Measurements from ENCODE around the gene RAB7B. TPM values are rescaled to one million over a fixed set of nuclear protein-coding genes. Genes with fewer than 3 reads are reported as not detected.

The RAB7B gene
- total and polyA plus RNA-seq, 9 of the 15 experiments (the other 6 are each of a cell fraction or from before 2014, with no cell fraction given) = 0.03 to 0.29 (median 0.07) TPM; not detected in 4

DNA sequence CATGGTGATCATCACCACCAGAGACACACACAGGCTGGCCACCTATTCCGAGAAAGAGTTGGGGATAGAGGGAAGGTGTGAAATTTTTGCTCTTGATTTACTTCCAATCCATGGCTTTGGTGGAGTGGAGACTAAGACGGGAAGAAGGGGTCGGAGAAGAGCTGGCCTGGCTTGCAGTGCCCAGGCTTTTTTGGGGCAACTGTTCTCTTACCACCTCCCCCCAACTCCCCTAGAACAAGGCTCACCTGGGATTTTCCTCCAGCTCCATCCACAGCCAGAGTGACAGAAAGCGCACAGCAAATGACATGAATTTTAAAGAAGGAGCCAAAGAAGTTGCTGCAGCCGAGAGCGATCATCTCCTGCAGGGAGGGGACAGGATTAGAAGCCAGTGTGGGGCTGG is 75.9 kb downstream of the RAB7B start:
- no peak overlapping the region for H3K4me3 ChIP-seq
- no peak for DNase-seq (ENCODE audit: extremely low read depth in 1 of 4, low spot score in 3 of 4)
- FAIRE-seq = no peak
- no peak overlapping the region for H3K9ac ChIP-seq (ENCODE audit: insufficient read depth in 1 of 2, low read depth in 2 of 2, low read length in 2 of 2)
- H3K27me3 ChIP-seq (ENCODE audit: control insufficient read depth in 2 of 2, insufficient read depth in 2 of 2, low read length in 2 of 2) = peaks cover 43 to 88% of the 10 kb centered on the region in 2 experiments
- in situ Hi-C loops (cut with MboI) (loop anchor here (5.0 to 10.0 kb wide), 2 partner anchors 135 to 178 kb away; no protein-coding TSS in a partner anchor), intact Hi-C loops (cut with micrococcal nuclease) (no loop called here)
- H3K4me1 ChIP-seq (replicated peaks in 1 of 2; ENCODE audit: control insufficient read depth in 2 of 2, insufficient read depth in 2 of 2, low read length in 2 of 2) = peaks cover 4 to 13% of the 10 kb centered on the region in 2 experiments; a peak in 3 of 5 replicates
- H3K36me3 ChIP-seq (ENCODE audit: control insufficient read depth, insufficient read depth, low read length) = no peaks in the 10 kb centered on the region
- H3K79me2 ChIP-seq (ENCODE audit: control insufficient read depth, insufficient read depth, low read length) = no peaks in the 10 kb centered on the region
- ChIA-PET POLR2A (interaction anchor here (0.6 to 0.7 kb wide), 3 partner anchors 36 to 1775 kb away, joined by 3 to 5 read pairs (median 4); no protein-coding TSS in a partner anchor), CTCF (ENCODE audit: low intra/inter-chr PET ratio) (no interaction called here)
- ATAC-seq = no peak
- peaks cover 5% of the 10 kb centered on the region for H3K9me1 ChIP-seq (ENCODE audit: control insufficient read depth, insufficient read depth, low read length)
- TF ChIP-seq, protein P1, sequence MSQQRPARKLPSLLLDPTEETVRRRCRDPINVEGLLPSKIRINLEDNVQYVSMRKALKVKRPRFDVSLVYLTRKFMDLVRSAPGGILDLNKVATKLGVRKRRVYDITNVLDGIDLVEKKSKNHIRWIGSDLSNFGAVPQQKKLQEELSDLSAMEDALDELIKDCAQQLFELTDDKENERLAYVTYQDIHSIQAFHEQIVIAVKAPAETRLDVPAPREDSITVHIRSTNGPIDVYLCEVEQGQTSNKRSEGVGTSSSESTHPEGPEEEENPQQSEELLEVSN (IDR thresholded peaks at IDR 0.05; ENCODE audit: borderline replicate concordance in 1 of 2, extremely low read depth in 1 of 2, insufficient read depth in 1 of 2, insufficient read length in 1 of 2, low read depth in 1 of 2, low read length in 1 of 2, poor library complexity in 1 of 2, severe bottlenecking in 1 of 2) = no peak
- TF ChIP-seq KAT2B (IDR thresholded peaks at IDR 0.05; ENCODE audit: low read depth, low read length) (no peak), RHOXF2B (CRISPR knock-in tag; conservative IDR thresholded peaks at IDR 0.05) (no peak)
- peaks cover 13% of the 10 kb centered on the region; the same call in 1 of the 2 replicates for H4K20me1 ChIP-seq (replicated peaks; ENCODE audit: control insufficient read depth, insufficient read depth, low read length)
- H3K4me2 ChIP-seq (ENCODE audit: insufficient read depth, low read length) = no peak overlapping the region
- BruUV-seq (replicated peaks) = no TSS peak
- H3K9me3 ChIP-seq (replicated peaks; ENCODE audit: control insufficient read depth, insufficient read depth, low read depth, low read length) = no peaks in the 10 kb centered on the region
- WGBS (ENCODE audit: insufficient coverage, low coverage, missing lambda C conversion rate) = 5% methylated on average over 6 of the region's 6 CpGs
- H2AFZ ChIP-seq (ENCODE audit: low read depth, low read length) = no peak overlapping the region
- no peak overlapping the region for H3K27ac ChIP-seq (ENCODE audit: extremely low read depth, low read depth, low read length)

Other genes with a start within 250 kb of the RAB7B start
Only the 7 nearest of the 9 such genes appear.
- 6.8 and 7.7 TPM in 2 replicates for gene SLC41A1, start 190.2 kb downstream of the RAB7B start, total RNA-seq (2014; rRNA removed)
- 13.4 and 13.5 TPM in 2 replicates for gene SLC41A1, start 190.2 kb downstream of the RAB7B start, total RNA-seq (2014; rRNA removed; fragmentation: Illumina TruSeq; extraction: Trizol)
- gene SLC41A1, start 190.2 kb downstream of the RAB7B start, total RNA-seq (2015; rRNA removed; fragmentation: Illumina TruSeq; extraction: Trizol) = 8.0 and 8.4 TPM in 2 replicates
- gene SLC41A1, start 190.2 kb downstream of the RAB7B start, total RNA-seq (2021) = 17.2 and 20.5 TPM in 2 replicates
- gene SLC41A1, start 190.2 kb downstream of the RAB7B start, polyA plus RNA-seq (2011; rRNA removed) = 23.2 and 29.3 TPM in 2 replicates
- 21.0 and 26.8 TPM in 2 replicates for gene SLC41A1, start 190.2 kb downstream of the RAB7B start, polyA plus RNA-seq (2014; fragmentation: Illumina TruSeq; extraction: Trizol)
- 1 to 10 TPM; 4.1 to 5.5 TPM for gene SLC41A1, start 190.2 kb downstream of the RAB7B start, polyA plus RNA-seq (2014; fragmentation: Nextera tagmentation; extraction: Ambion mirVana)
- gene SLC41A1, start 190.2 kb downstream of the RAB7B start, polyA plus RNA-seq (2014; rRNA removed) = 11.4 and 12.2 TPM in 2 replicates
- not detected in 2 replicates for gene PM20D1, start 153.3 kb downstream of the RAB7B start, total RNA-seq (2014; rRNA removed)
- gene PM20D1, start 153.3 kb downstream of the RAB7B start, total RNA-seq (2014; rRNA removed; fragmentation: Illumina TruSeq; extraction: Trizol) = not detected in 2 replicates
- not detected in 2 replicates for gene PM20D1, start 153.3 kb downstream of the RAB7B start, total RNA-seq (2015; rRNA removed; fragmentation: Illumina TruSeq; extraction: Trizol)
- not detected in 2 replicates for gene PM20D1, start 153.3 kb downstream of the RAB7B start, total RNA-seq (2021)
- not detected in 2 replicates for gene PM20D1, start 153.3 kb downstream of the RAB7B start, polyA plus RNA-seq (2011; rRNA removed)
- gene PM20D1, start 153.3 kb downstream of the RAB7B start, polyA plus RNA-seq (2014; fragmentation: Illumina TruSeq; extraction: Trizol) = not detected in 2 replicates
- gene PM20D1, start 153.3 kb downstream of the RAB7B start, polyA plus RNA-seq (2014; fragmentation: Nextera tagmentation; extraction: Ambion mirVana) = not detected
- not detected in 2 replicates for gene PM20D1, start 153.3 kb downstream of the RAB7B start, polyA plus RNA-seq (2014; rRNA removed)
- not detected in 2 replicates for gene SLC26A9, start 59.9 kb downstream of the RAB7B start, total RNA-seq (2014; rRNA removed)
- not detected in 2 replicates for gene SLC26A9, start 59.9 kb downstream of the RAB7B start, total RNA-seq (2014; rRNA removed; fragmentation: Illumina TruSeq; extraction: Trizol)
- gene SLC26A9, start 59.9 kb downstream of the RAB7B start, total RNA-seq (2015; rRNA removed; fragmentation: Illumina TruSeq; extraction: Trizol) = not detected in 2 replicates
- not detected in 2 replicates for gene SLC26A9, start 59.9 kb downstream of the RAB7B start, total RNA-seq (2021)
- not detected in 2 replicates for gene SLC26A9, start 59.9 kb downstream of the RAB7B start, polyA plus RNA-seq (2011; rRNA removed)
- gene SLC26A9, start 59.9 kb downstream of the RAB7B start, polyA plus RNA-seq (2014; fragmentation: Illumina TruSeq; extraction: Trizol) = 0.03 TPM in 1 of 2 replicates, not detected in the other
- gene SLC26A9, start 59.9 kb downstream of the RAB7B start, polyA plus RNA-seq (2014; fragmentation: Nextera tagmentation; extraction: Ambion mirVana) = not detected
- gene SLC26A9, start 59.9 kb downstream of the RAB7B start, polyA plus RNA-seq (2014; rRNA removed) = not detected in 2 replicates
- gene CTSE, start 20.5 kb upstream of the RAB7B start, total RNA-seq (2014; rRNA removed) = not detected in 2 replicates
- gene CTSE, start 20.5 kb upstream of the RAB7B start, total RNA-seq (2014; rRNA removed; fragmentation: Illumina TruSeq; extraction: Trizol) = 0.06 TPM in 1 of 2 replicates, not detected in the other
- 0.08 TPM in 1 of 2 replicates, not detected in the other for gene CTSE, start 20.5 kb upstream of the RAB7B start, total RNA-seq (2015; rRNA removed; fragmentation: Illumina TruSeq; extraction: Trizol)
- gene CTSE, start 20.5 kb upstream of the RAB7B start, total RNA-seq (2021) = 0.18 and 0.20 TPM in 2 replicates
- gene CTSE, start 20.5 kb upstream of the RAB7B start, polyA plus RNA-seq (2011; rRNA removed) = 0.06 TPM in 1 of 2 replicates, not detected in the other
- 0.09 TPM in 1 of 2 replicates, not detected in the other for gene CTSE, start 20.5 kb upstream of the RAB7B start, polyA plus RNA-seq (2014; fragmentation: Illumina TruSeq; extraction: Trizol)
- under 1 TPM; 0.04 to 0.13 TPM for gene CTSE, start 20.5 kb upstream of the RAB7B start, polyA plus RNA-seq (2014; fragmentation: Nextera tagmentation; extraction: Ambion mirVana)
- gene CTSE, start 20.5 kb upstream of the RAB7B start, polyA plus RNA-seq (2014; rRNA removed) = not detected in 2 replicates
- not detected in 2 replicates for gene RHEX, start 49.8 kb upstream of the RAB7B start, total RNA-seq (2014; rRNA removed)
- not detected in 2 replicates for gene RHEX, start 49.8 kb upstream of the RAB7B start, total RNA-seq (2014; rRNA removed; fragmentation: Illumina TruSeq; extraction: Trizol)
- not detected in 2 replicates for gene RHEX, start 49.8 kb upstream of the RAB7B start, total RNA-seq (2015; rRNA removed; fragmentation: Illumina TruSeq; extraction: Trizol)
- not detected in 2 replicates for gene RHEX, start 49.8 kb upstream of the RAB7B start, total RNA-seq (2021)
- not detected in 2 replicates for gene RHEX, start 49.8 kb upstream of the RAB7B start, polyA plus RNA-seq (2011; rRNA removed)
- not detected in 2 replicates for gene RHEX, start 49.8 kb upstream of the RAB7B start, polyA plus RNA-seq (2014; fragmentation: Illumina TruSeq; extraction: Trizol)
- not detected for gene RHEX, start 49.8 kb upstream of the RAB7B start, polyA plus RNA-seq (2014; fragmentation: Nextera tagmentation; extraction: Ambion mirVana)
- gene RHEX, start 49.8 kb upstream of the RAB7B start, polyA plus RNA-seq (2014; rRNA removed) = not detected in 2 replicates
- not detected in 2 replicates for gene AVPR1B, start 114.0 kb upstream of the RAB7B start, total RNA-seq (2014; rRNA removed)
- not detected in 2 replicates for gene AVPR1B, start 114.0 kb upstream of the RAB7B start, total RNA-seq (2014; rRNA removed; fragmentation: Illumina TruSeq; extraction: Trizol)
- gene AVPR1B, start 114.0 kb upstream of the RAB7B start, total RNA-seq (2015; rRNA removed; fragmentation: Illumina TruSeq; extraction: Trizol) = not detected in 2 replicates
- gene AVPR1B, start 114.0 kb upstream of the RAB7B start, total RNA-seq (2021) = not detected in 2 replicates
- gene AVPR1B, start 114.0 kb upstream of the RAB7B start, polyA plus RNA-seq (2011; rRNA removed) = not detected in 2 replicates
- gene AVPR1B, start 114.0 kb upstream of the RAB7B start, polyA plus RNA-seq (2014; fragmentation: Illumina TruSeq; extraction: Trizol) = not detected in 2 replicates
- gene AVPR1B, start 114.0 kb upstream of the RAB7B start, polyA plus RNA-seq (2014; fragmentation: Nextera tagmentation; extraction: Ambion mirVana) = not detected
- not detected in 2 replicates for gene AVPR1B, start 114.0 kb upstream of the RAB7B start, polyA plus RNA-seq (2014; rRNA removed)
- 22.5 and 30.5 TPM in 2 replicates for gene FAM72A, start 199.4 kb upstream of the RAB7B start, total RNA-seq (2014; rRNA removed)
- 37.2 and 41.4 TPM in 2 replicates for gene FAM72A, start 199.4 kb upstream of the RAB7B start, total RNA-seq (2014; rRNA removed; fragmentation: Illumina TruSeq; extraction: Trizol)
- 32.7 and 37.0 TPM in 2 replicates for gene FAM72A, start 199.4 kb upstream of the RAB7B start, total RNA-seq (2015; rRNA removed; fragmentation: Illumina TruSeq; extraction: Trizol)
- gene FAM72A, start 199.4 kb upstream of the RAB7B start, total RNA-seq (2021) = 28.2 and 30.7 TPM in 2 replicates
- 51.1 and 56.2 TPM in 2 replicates for gene FAM72A, start 199.4 kb upstream of the RAB7B start, polyA plus RNA-seq (2011; rRNA removed)
- 47.7 and 58.3 TPM in 2 replicates for gene FAM72A, start 199.4 kb upstream of the RAB7B start, polyA plus RNA-seq (2014; fragmentation: Illumina TruSeq; extraction: Trizol)
- 10 to 100 TPM; 12.3 to 13.9 TPM for gene FAM72A, start 199.4 kb upstream of the RAB7B start, polyA plus RNA-seq (2014; fragmentation: Nextera tagmentation; extraction: Ambion mirVana)
- 33.5 and 40.7 TPM in 2 replicates for gene FAM72A, start 199.4 kb upstream of the RAB7B start, polyA plus RNA-seq (2014; rRNA removed)